Prostate gland (tissue), 2 donors: ENCODE data around the gene SMIM41. TPM values are rescaled to one million over a fixed set of nuclear protein-coding genes. Genes with fewer than 3 reads are reported as not detected.

Source experiments
- DNase-seq: peaks from one replicate; pipeline ENCODE4 v3.0.0-alpha.2; 2019; ENCODE audit warnings: low spot score
- H3K27ac ChIP-seq, 2 donors: fragments of 200-600 bp; sonication (generic); 2 replicates each; pipeline ENCODE4 v1.5.1; 2017 to 2019
- H3K27me3 ChIP-seq: fragments of 200-600 bp; sonication (generic); replicated peaks from 2 replicates; pipeline ENCODE4 v1.5.1; 2019; ENCODE audit not compliant: insufficient read depth
- H3K36me3 ChIP-seq, 2 donors: fragments of 200-600 bp; sonication (generic); 1 replicate in 1 of 2; 2 replicates in 1 of 2; pipeline versions ENCODE4 v1.5.1 to v1.8.1; 2017 to 2019
- H3K4me1 ChIP-seq: fragments of 200-600 bp; sonication (generic); replicated peaks from 2 replicates; pipeline ENCODE4 v1.5.1; 2019
- H3K4me3 ChIP-seq, 2 donors: fragments of 200-600 bp; sonication (generic); 2 replicates each; pipeline ENCODE4 v1.5.1; 2017 to 2019
- H3K9me3 ChIP-seq: fragments of 200-600 bp; sonication (generic); 2 replicates; pipeline ENCODE4 v1.5.1; 2017
- POLR2A ChIP-seq: fragments of 450-650 bp; IDR thresholded peaks from one replicate; pipeline ENCODE4 v1.6.1; 2016; ENCODE audit warnings: antibody characterized with exemption, mild to moderate bottlenecking
- POLR2AphosphoS5 ChIP-seq: sonication (generic); formaldehyde crosslinking; IDR thresholded peaks from one replicate; pipeline ENCODE4 v1.6.1; 2017; ENCODE audit warnings: antibody characterized with exemption
- WGBS: methylation state at CpG from one replicate; pipeline ENCODE4 v1.1.5; 2018; 5-methylcytosine and 5-hydroxymethylcytosine counted together
- intact Hi-C: fragments of 100-400 bp; cut with DNase I; formaldehyde crosslinking; loops from one replicate; pipeline ENCODE4 v1.14.2; 2022
- total RNA-seq, 2 donors: library from RNA; depleted of rRNA; stranded (reverse); fragments of >200 nt; gene quantifications; one replicate each; pipeline ENCODE4 v1.1.0, GENCODE V29; 2016
- TF ChIP-seq, protein P1 (sequence below), 4 experiments: fragments of 200-600 bp in 2 of 4; fragments of 450-650 bp in 2 of 4; sonication (generic) in 2 of 4; IDR thresholded peaks; 1 replicate in 3 of 4; 2 replicates in 1 of 4; pipeline ENCODE4 v1.5.1; 2016 to 2019; ENCODE audit warnings: antibody characterized with exemption in 4 of 4, mild to moderate bottlenecking in 2 of 4, moderate library complexity in 2 of 4

Gene SMIM41
- total RNA-seq, 2 donors from 2014 or later = 7.5 to 30.2 TPM

- Histone ChIP-seq H3K4me3 (no peak overlapping the region), H3K9me3 (no peaks in the 10 kb centered on the region), H3K4me1 (peaks cover 5% of the 10 kb centered on the region), H3K36me3 (no peaks in the 10 kb centered on the region), H3K27ac (peak overlapping the region; percentile 92 to 97), H3K27me3 (no peaks in the 10 kb centered on the region)
- WGBS = 86% methylated on average over 2 of the region's 2 CpGs
- intact Hi-C loops = no loop called here
- TF ChIP-seq POLR2AphosphoS5 (no peak), POLR2A (no peak)
- TF ChIP-seq, protein P1, sequence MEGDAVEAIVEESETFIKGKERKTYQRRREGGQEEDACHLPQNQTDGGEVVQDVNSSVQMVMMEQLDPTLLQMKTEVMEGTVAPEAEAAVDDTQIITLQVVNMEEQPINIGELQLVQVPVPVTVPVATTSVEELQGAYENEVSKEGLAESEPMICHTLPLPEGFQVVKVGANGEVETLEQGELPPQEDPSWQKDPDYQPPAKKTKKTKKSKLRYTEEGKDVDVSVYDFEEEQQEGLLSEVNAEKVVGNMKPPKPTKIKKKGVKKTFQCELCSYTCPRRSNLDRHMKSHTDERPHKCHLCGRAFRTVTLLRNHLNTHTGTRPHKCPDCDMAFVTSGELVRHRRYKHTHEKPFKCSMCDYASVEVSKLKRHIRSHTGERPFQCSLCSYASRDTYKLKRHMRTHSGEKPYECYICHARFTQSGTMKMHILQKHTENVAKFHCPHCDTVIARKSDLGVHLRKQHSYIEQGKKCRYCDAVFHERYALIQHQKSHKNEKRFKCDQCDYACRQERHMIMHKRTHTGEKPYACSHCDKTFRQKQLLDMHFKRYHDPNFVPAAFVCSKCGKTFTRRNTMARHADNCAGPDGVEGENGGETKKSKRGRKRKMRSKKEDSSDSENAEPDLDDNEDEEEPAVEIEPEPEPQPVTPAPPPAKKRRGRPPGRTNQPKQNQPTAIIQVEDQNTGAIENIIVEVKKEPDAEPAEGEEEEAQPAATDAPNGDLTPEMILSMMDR (IDR thresholded peaks at IDR 0.05) = no peak
- DNase-seq = no peak
Measured at GRCh38 chr12:52035926-52036325, 43.6 kb upstream of the SMIM41 start.

DNA sequence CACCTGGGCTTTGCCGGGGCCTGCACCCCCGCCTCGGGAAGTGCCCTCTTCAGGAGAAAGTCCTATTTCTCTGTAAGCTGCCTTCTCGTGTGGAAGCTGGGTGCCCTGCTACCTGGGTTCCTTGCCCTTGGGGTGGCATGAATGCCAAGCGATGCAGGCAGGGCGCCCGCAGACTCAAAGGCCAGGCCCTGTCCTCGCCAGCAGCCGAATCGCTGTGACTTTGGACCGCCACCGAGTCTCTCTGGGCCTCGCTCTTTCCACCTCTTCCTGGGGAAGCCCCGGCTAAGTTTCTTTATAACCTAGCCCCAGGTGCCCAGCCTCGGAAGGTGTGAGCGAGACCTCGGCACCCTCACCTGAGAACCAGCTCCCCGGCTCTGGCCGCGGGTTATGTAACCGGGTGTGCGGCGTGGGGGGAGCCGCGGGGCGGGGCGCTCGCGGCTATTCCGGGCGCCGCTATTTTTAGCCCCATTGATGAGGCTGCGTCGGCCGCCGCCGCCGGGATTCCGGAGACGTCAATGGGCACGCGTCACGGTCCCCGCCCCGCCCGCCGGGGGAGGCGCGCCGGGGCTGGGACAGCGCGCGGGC, 42.8 kb upstream of the SMIM41 start:
- no peaks in the 10 kb centered on the region for H3K36me3 ChIP-seq
- H3K9me3 ChIP-seq = no peaks in the 10 kb centered on the region
- H3K4me1 ChIP-seq = peaks cover 5% of the 10 kb centered on the region
- peak overlapping the region; percentile 92 to 97 for H3K27ac ChIP-seq
- WGBS = 6% methylated on average over 46 of the region's 53 CpGs
- intact Hi-C loops = no loop called here
- no peaks in the 10 kb centered on the region for H3K27me3 ChIP-seq
- peak overlapping the region; percentile 65 to 66 for H3K4me3 ChIP-seq
- TF ChIP-seq, protein P1 (IDR thresholded peaks at IDR 0.05) = peak in 2 of 4 experiments; percentile 8 to 21
- TF ChIP-seq POLR2AphosphoS5 (peak; percentile 97), POLR2A (peak; percentile 83)
- DNase-seq = peak; percentile 90

DNA sequence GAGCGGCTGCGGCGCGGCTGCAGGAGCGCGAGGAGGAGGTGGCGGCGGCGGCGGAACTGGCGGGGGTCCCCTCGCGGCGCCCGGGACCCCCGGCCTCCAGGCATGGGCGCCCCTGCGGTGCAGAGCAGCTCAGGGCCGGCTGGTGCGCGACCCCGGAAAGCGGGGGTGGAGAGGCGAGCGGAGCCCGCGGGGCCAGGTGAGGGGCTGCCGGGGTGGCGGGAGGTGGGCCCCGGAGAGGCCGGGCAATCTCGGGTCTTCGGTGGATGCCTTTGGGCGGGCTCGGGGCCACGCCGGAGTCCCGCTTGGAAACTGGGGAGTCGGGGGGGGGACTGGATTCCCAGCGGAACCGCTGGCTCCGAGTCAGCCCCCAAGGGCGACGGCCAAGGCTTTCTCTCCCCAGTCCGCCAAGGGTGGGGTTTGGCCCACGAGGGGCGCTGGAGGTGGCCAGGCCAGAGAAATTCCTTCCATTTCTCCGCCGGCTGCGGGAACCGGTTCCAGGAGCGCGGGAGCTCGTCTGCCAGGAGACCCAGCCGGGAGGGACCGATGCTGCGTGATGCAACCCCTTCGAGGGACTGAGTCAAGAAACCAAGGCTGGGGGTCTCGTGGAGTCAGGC, 42.1 kb upstream of the SMIM41 start:
- Histone ChIP-seq H3K4me3 (peak overlapping the region; percentile 65 to 66), H3K36me3 (no peaks in the 10 kb centered on the region), H3K4me1 (peaks cover 2% of the 10 kb centered on the region), H3K9me3 (no peaks in the 10 kb centered on the region), H3K27me3 (no peaks in the 10 kb centered on the region), H3K27ac (peak overlapping the region; percentile 94 to 97)
- TF ChIP-seq, protein P1 (IDR thresholded peaks at IDR 0.05) = peak in 2 of 4 experiments; percentile 12 to 17
- TF ChIP-seq POLR2A (no peak), POLR2AphosphoS5 (peak; percentile 6)
- WGBS = 4% methylated on average over 24 of the region's 59 CpGs
- no peak for DNase-seq
- intact Hi-C loops = no loop called here

DNA sequence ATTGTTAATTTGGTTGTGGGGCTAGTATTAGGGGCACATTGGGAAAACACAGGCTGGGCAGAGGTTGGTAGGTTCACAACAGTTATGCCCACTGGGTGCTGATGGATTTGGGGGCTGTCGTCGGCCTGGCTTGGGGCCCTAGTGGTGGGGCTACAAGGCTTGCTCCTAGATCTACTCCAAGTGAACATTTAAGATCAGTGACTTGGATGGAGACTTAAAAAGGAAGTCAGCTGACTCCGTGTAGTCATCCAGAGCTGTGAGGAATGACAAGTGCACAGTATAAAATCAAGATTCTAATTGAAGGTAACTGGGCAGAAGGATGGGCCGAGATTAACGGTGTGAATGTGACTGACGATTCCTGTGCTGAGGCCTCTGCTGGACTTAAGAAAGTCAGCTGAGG, 41.1 kb upstream of the SMIM41 start:
- intact Hi-C loops = no loop called here
- no peaks in the 10 kb centered on the region for H3K27me3 ChIP-seq
- H3K4me1 ChIP-seq = peaks cover 3% of the 10 kb centered on the region
- H3K4me3 ChIP-seq = no peak overlapping the region
- H3K9me3 ChIP-seq = no peaks in the 10 kb centered on the region
- no peak for DNase-seq
- no peaks in the 10 kb centered on the region for H3K36me3 ChIP-seq
- peak; percentile 43 for TF ChIP-seq POLR2AphosphoS5
- TF ChIP-seq, protein P1 (IDR thresholded peaks at IDR 0.05) = no peak
- H3K27ac ChIP-seq = peak overlapping the region; percentile 94 to 97
- WGBS = 75% methylated on average over 6 of the region's 6 CpGs

DNA sequence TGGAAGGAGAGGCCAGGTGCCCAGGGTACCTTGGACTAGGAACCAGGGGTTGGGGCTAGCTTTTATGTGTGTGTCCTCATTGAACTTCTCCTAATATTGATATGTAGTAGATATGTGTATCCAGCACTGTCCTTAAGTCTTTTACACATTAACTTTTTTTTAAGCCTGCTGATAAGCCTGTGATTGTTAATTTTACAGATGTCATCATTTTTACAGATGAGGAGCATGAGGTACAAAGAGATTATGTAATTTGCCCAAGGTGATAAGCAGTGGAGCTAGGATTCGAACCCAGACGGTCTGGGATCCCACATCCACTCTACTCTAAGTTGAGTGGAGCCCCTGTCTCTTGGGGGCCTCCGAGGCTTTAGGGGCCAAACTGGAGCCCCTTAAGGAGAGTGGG, 38.5 kb upstream of the SMIM41 start:
- no peaks in the 10 kb centered on the region for H3K9me3 ChIP-seq
- peak overlapping the region; percentile 97 to 98 for H3K27ac ChIP-seq
- intact Hi-C loops = no loop called here
- H3K27me3 ChIP-seq = no peaks in the 10 kb centered on the region
- H3K4me3 ChIP-seq = no peak overlapping the region
- peaks cover 20% of the 10 kb centered on the region for H3K4me1 ChIP-seq
- DNase-seq = no peak
- 77% methylated on average over 3 of the region's 3 CpGs for WGBS
- TF ChIP-seq POLR2AphosphoS5 (no peak), POLR2A (no peak)
- TF ChIP-seq, protein P1 (IDR thresholded peaks at IDR 0.05) = no peak
- H3K36me3 ChIP-seq = no peaks in the 10 kb centered on the region
